ENCODE results near the gene ZNF106. TPM values are rescaled to one million over a fixed set of nuclear protein-coding genes. Genes with fewer than 3 reads are reported as not detected.

Gene ZNF106
- total RNA-seq, 4 donors from 2014 or later: 38.6 to 50.2 (median 49.2) TPM

- TF ChIP-seq POLR2AphosphoS5 (IDR thresholded peaks at IDR 0.05) (no peak), POLR2A (IDR thresholded peaks at IDR 0.05) (no peak), EP300 (IDR thresholded peaks at IDR 0.05) (no peak), CTCF (IDR thresholded peaks at IDR 0.05) (no peak)
- DNase-seq (ENCODE audit: low spot score in 2 of 2): no peak
- Histone ChIP-seq H3K27ac (no peak overlapping the region), H3K4me1 (peaks cover 39% of the 10 kb centered on the region), H3K27me3 (no peaks in the 10 kb centered on the region), H3K36me3 (peaks cover 11% of the 10 kb centered on the region), H3K4me3 (no peak overlapping the region), H3K9me3 (no peaks in the 10 kb centered on the region)
- WGBS: 73% methylated on average over 4 of the region's 4 CpGs
Observed at GRCh38 chr15:42502477-42502876, 11.5 kb upstream of the ZNF106 start.

- peaks cover under 1% of the 10 kb centered on the region for H3K36me3 ChIP-seq
- TF ChIP-seq EP300 (IDR thresholded peaks at IDR 0.05): no peak
- TF ChIP-seq POLR2AphosphoS5 (IDR thresholded peaks at IDR 0.05): no peak
- TF ChIP-seq POLR2A (IDR thresholded peaks at IDR 0.05): no peak
- peak overlapping the region; percentile 73 for H3K27ac ChIP-seq
- no peaks in the 10 kb centered on the region for H3K27me3 ChIP-seq
- 81% methylated on average over 12 of the region's 12 CpGs for WGBS
- H3K4me3 ChIP-seq: no peak overlapping the region
- H3K9me3 ChIP-seq: no peaks in the 10 kb centered on the region
- no peak for DNase-seq (ENCODE audit: low spot score in 2 of 2)
- H3K4me1 ChIP-seq: peaks cover 50% of the 10 kb centered on the region
Observed at GRCh38 chr15:42499858-42500609, 9.1 kb upstream of the ZNF106 start.

- peaks cover 60% of the 10 kb centered on the region for H3K4me1 ChIP-seq
Observed at GRCh38 chr15:42498212-42499068, 7.5 kb upstream of the ZNF106 start.

GRCh38 chr15:42495361-42496212, 4.6 kb upstream of the ZNF106 start, which contains the start of gene SNAP23:
Gene SNAP23, plus strand, starts transcription at chr15:42495634. Its CDS starts 16,213 bp downstream, at chr15:42511847.
- Histone ChIP-seq H3K4me3 (peak within 1 kb of the TSS; percentile 62), H3K9me3 (no peaks in the 10 kb centered on the region), H3K4me1 (peaks cover 57% of the 10 kb centered on the region), H3K27me3 (no peaks in the 10 kb centered on the region), H3K36me3 (no peaks in the 10 kb centered on the region), H3K27ac (peak within 1 kb of the TSS; percentile 87)
- under 1% methylated on average over 43 of the region's 43 CpGs for WGBS
- peak; percentile 96 to 97 for DNase-seq (ENCODE audit: low spot score in 2 of 2)
- TF ChIP-seq CTCF (IDR thresholded peaks at IDR 0.05) (no peak), EP300 (IDR thresholded peaks at IDR 0.05) (no peak), POLR2A (IDR thresholded peaks at IDR 0.05) (peak in 1 of 2 donors; percentile 79), POLR2AphosphoS5 (IDR thresholded peaks at IDR 0.05) (peak in 1 of 3 donors; percentile 71)

More at GRCh38 chr15:42498212-42499068, 7.5 kb upstream of the ZNF106 start:
- no peaks in the 10 kb centered on the region for H3K9me3 ChIP-seq
- H3K4me3 ChIP-seq: no peak overlapping the region
- no peak for TF ChIP-seq POLR2A (IDR thresholded peaks at IDR 0.05)
- TF ChIP-seq CTCF (IDR thresholded peaks at IDR 0.05): no peak
- no peak for TF ChIP-seq POLR2AphosphoS5 (IDR thresholded peaks at IDR 0.05)
- no peak for TF ChIP-seq EP300 (IDR thresholded peaks at IDR 0.05)
- 54% methylated on average over 6 of the region's 6 CpGs for WGBS
- peak overlapping the region; percentile 72 for H3K27ac ChIP-seq
- DNase-seq (ENCODE audit: low spot score in 2 of 2): no peak
- no peaks in the 10 kb centered on the region for H3K27me3 ChIP-seq
- no peaks in the 10 kb centered on the region for H3K36me3 ChIP-seq

GRCh38 chr15:42494998-42495360, 4.0 kb upstream of the ZNF106 start:
- no peak for DNase-seq (ENCODE audit: low spot score in 2 of 2)
- H3K27me3 ChIP-seq: no peaks in the 10 kb centered on the region
- H3K4me3 ChIP-seq: peak overlapping the region; percentile 62
- TF ChIP-seq CTCF (IDR thresholded peaks at IDR 0.05) (no peak), EP300 (IDR thresholded peaks at IDR 0.05) (no peak)
- no peaks in the 10 kb centered on the region for H3K9me3 ChIP-seq
- peak overlapping the region; percentile 87 for H3K27ac ChIP-seq
- H3K36me3 ChIP-seq: no peaks in the 10 kb centered on the region
- peaks cover 52% of the 10 kb centered on the region for H3K4me1 ChIP-seq
- 2% methylated on average over 10 of the region's 10 CpGs for WGBS

All from suprapubic skin (tissue), 4 donors.